HCT116 (cell line): ENCODE data around the gene GLRA2. TPM values are rescaled to one million over a fixed set of nuclear protein-coding genes. Genes with fewer than 3 reads are reported as not detected.

Experiments used
- ATAC-seq: fragments of 200-7000 bp; cut with Tn5 transposase; 2 replicates; pipeline ENCODE4 v1.9.1; 2020; ENCODE audit warnings: mild to moderate bottlenecking, moderate library complexity
- BruUV-seq: library from RNA; stranded (reverse); fragments of 400-500 nt; replicated peaks from 2 replicates; lab custom pipeline; 2021; lab: Mats Ljungman, UMichigan
- CTCF ChIA-PET: fragments of 300-600 bp; sonication (Branson Sonifier 250); formaldehyde crosslinking; loops from one replicate; lab custom pipeline; 2021; ENCODE audit warnings: antibody characterized with exemption; lab: Charles Lee
- POLR2A ChIA-PET: fragments of 300-600, 350-600 bp; sonication (Branson Sonifier 250); formaldehyde crosslinking; loops from one replicate; lab custom pipeline; 2021; ENCODE audit warnings: antibody characterized with exemption; lab: Charles Lee
- RAD21 ChIA-PET, 2 experiments: fragments of 300-600 bp; sonication (Branson Sonifier 250); formaldehyde crosslinking; loops; one replicate each; lab custom pipeline; 2023; ENCODE audit warnings: low total read pairs in 2 of 2; ENCODE audit not compliant: uncharacterized antibody in 2 of 2, unreplicated experiment in 2 of 2, low non-redundant PET in 1 of 2; lab: Charles Lee
- DNase-seq: peaks from one replicate; pipeline ENCODE4 v3.0.0-alpha.2; 2010; ENCODE audit warnings: low read depth, low spot score
- H2AFZ ChIP-seq: fragments of 200-600 bp; shearing (Covaris generic), sonication (generic); 2 replicates; pipeline ENCODE4 v1.6.1; 2017; ENCODE audit warnings: low read depth, mixed run types, mixed read lengths, antibody characterized with exemption, low read length; ENCODE audit not compliant: poor library complexity, severe bottlenecking
- H3K27ac ChIP-seq: 2 replicates; pipeline ENCODE4 v1.5.1; 2012; ENCODE audit warnings: low read depth, low read length
- H3K27me3 ChIP-seq: fragments of 200-600 bp; sonication (generic); 2 replicates; pipeline ENCODE4 v1.6.1; 2016; ENCODE audit warnings: mixed run types, low read length, mixed read lengths; ENCODE audit not compliant: insufficient read depth
- H3K36me3 ChIP-seq, 2 experiments: fragments of 200-500 bp in 1 of 2; fragments of 200-600 bp in 1 of 2; sonication (Bioruptor generic) in 1 of 2; sonication (generic) in 1 of 2; 2 replicates each; pipeline versions ENCODE4 v1.5.1 to v1.6.1; 2014 to 2016; ENCODE audit warnings: low read length in 2 of 2, inconsistent platforms in 1 of 2, mixed read lengths in 1 of 2, mixed run types in 1 of 2; ENCODE audit not compliant: insufficient read depth in 2 of 2, control insufficient read depth in 1 of 2
- H3K4me1 ChIP-seq, 2 experiments: fragments of 200-600 bp in 1 of 2; sonication (generic) in 1 of 2; 2 replicates each; pipeline versions ENCODE4 v1.5.1 to v1.6.1; 2012 to 2017; ENCODE audit warnings: low read length in 2 of 2, inconsistent platforms in 1 of 2, mild to moderate bottlenecking in 1 of 2, mixed read lengths in 1 of 2, mixed run types in 1 of 2, moderate library complexity in 1 of 2; ENCODE audit not compliant: insufficient read depth in 2 of 2, control insufficient read depth in 1 of 2
- H3K4me2 ChIP-seq: fragments of 200-600 bp; sonication (generic); 2 replicates; pipeline ENCODE4 v1.6.1; 2017; ENCODE audit warnings: mixed run types, low read length, mixed read lengths
- H3K4me3 ChIP-seq, 2 experiments: fragments of 200-600 bp in 1 of 2; sonication (generic) in 1 of 2; replicated peaks in 1 of 2; 2 replicates each; pipeline ENCODE4 v1.5.1; 2011 to 2016; ENCODE audit warnings: low read length in 2 of 2, control low read depth in 1 of 2, low read depth in 1 of 2, mild to moderate bottlenecking in 1 of 2, mixed read lengths in 1 of 2, mixed run types in 1 of 2
- H3K79me2 ChIP-seq: fragments of 200-600 bp; sonication (generic); 2 replicates; pipeline ENCODE4 v1.6.1; 2017; ENCODE audit warnings: mild to moderate bottlenecking, mixed run types, low read length, moderate library complexity, mixed read lengths; ENCODE audit not compliant: insufficient read depth
- H3K9ac ChIP-seq: fragments of 200-600 bp; sonication (generic); 2 replicates; pipeline ENCODE4 v1.6.1; 2016; ENCODE audit warnings: low read length, mixed read lengths
- H3K9me2 ChIP-seq: fragments of 200-600 bp; sonication (generic), shearing (Covaris generic); 2 replicates; pipeline ENCODE4 v1.6.1; 2017; ENCODE audit warnings: mixed run types, mild to moderate bottlenecking, moderate library complexity; ENCODE audit not compliant: insufficient read depth
- H3K9me3 ChIP-seq, 2 experiments: fragments of 200-500 bp in 1 of 2; fragments of 200-600 bp in 1 of 2; sonication (Bioruptor generic) in 1 of 2; sonication (generic) in 1 of 2; 2 replicates each; pipeline ENCODE4 v1.6.1; 2014 to 2017; ENCODE audit warnings: low read length in 2 of 2, mixed read lengths in 2 of 2, inconsistent platforms in 1 of 2, low read depth in 1 of 2, mild to moderate bottlenecking in 1 of 2, mixed run types in 1 of 2, moderate library complexity in 1 of 2; ENCODE audit not compliant: control insufficient read depth in 1 of 2, insufficient read depth in 1 of 2
- H4K20me1 ChIP-seq: fragments of 200-600 bp; sonication (generic), shearing (Covaris generic); 2 replicates; pipeline ENCODE4 v1.6.1; 2017; ENCODE audit warnings: mixed run types, mild to moderate bottlenecking, moderate library complexity; ENCODE audit not compliant: insufficient read depth
- CBX3 ChIP-seq: IDR thresholded peaks from 2 replicates; pipeline ENCODE4 v1.6.1; 2012; ENCODE audit warnings: low read depth
- CEBPB ChIP-seq: IDR thresholded peaks from 2 replicates; pipeline ENCODE4 v1.6.1; 2012; ENCODE audit warnings: low read depth
- EGR1 ChIP-seq: IDR thresholded peaks from 2 replicates; pipeline ENCODE4 v1.6.1; 2012; ENCODE audit warnings: low read depth
- ELF1 ChIP-seq: IDR thresholded peaks from 2 replicates; pipeline ENCODE4 v1.6.1; 2012; ENCODE audit warnings: low read depth, borderline replicate concordance
- EZH2phosphoT487 ChIP-seq: fragments of 200-600 bp; IDR thresholded peaks from 2 replicates; pipeline ENCODE4 v1.6.1; 2018; ENCODE audit warnings: antibody characterized with exemption, borderline replicate concordance
- FOSL1 ChIP-seq: IDR thresholded peaks from 2 replicates; pipeline ENCODE4 v1.6.1; 2012; ENCODE audit warnings: low read depth
- POLR2AphosphoS5 ChIP-seq: IDR thresholded peaks from 2 replicates; pipeline ENCODE4 v1.6.1; 2011; ENCODE audit warnings: mild to moderate bottlenecking, low read depth, low read length, moderate library complexity
- RAD21 ChIP-seq: IDR thresholded peaks from 2 replicates; pipeline ENCODE4 v1.6.1; 2012; ENCODE audit warnings: low read depth, mild to moderate bottlenecking
- SIN3A ChIP-seq: IDR thresholded peaks from 2 replicates; pipeline ENCODE4 v1.6.1; 2012; ENCODE audit warnings: low read depth
- SP1 ChIP-seq: IDR thresholded peaks from 2 replicates; pipeline ENCODE4 v1.6.1; 2012; ENCODE audit warnings: low read depth
- SRF ChIP-seq: IDR thresholded peaks from 2 replicates; pipeline ENCODE4 v1.6.1; 2012; ENCODE audit warnings: low read depth
- TCF7L2 ChIP-seq: IDR thresholded peaks from 2 replicates; pipeline ENCODE4 v1.7.0; 2011; ENCODE audit warnings: borderline replicate concordance, inconsistent platforms; ENCODE audit not compliant: insufficient read depth, insufficient read length; ENCODE audit errors: extremely low read depth
- ZFX ChIP-seq: fragments of 450-650 bp; IDR thresholded peaks from 2 replicates; pipeline ENCODE4 v1.6.1; 2017
- ZNF274 ChIP-seq: fragments of 200-500 bp; sonication (Bioruptor generic); IDR thresholded peaks from 2 replicates; pipeline ENCODE4 v1.6.1; 2014; ENCODE audit warnings: mild to moderate bottlenecking, low read depth, low read length, inconsistent platforms
- intact Hi-C: fragments of 100-400 bp; cut with micrococcal nuclease; formaldehyde crosslinking; loops from 2 replicates; pipeline ENCODE4 v1.10.0; 2022
- total RNA-seq: library from RNA; stranded (reverse); gene quantifications from one replicate; pipeline ENCODE4 v1.2.1, GENCODE V29; 2021; ENCODE audit not compliant: unreplicated experiment
- TF ChIP-seq, protein P1 (sequence below): IDR thresholded peaks from 2 replicates; pipeline ENCODE4 v1.6.1; 2012
- TF ChIP-seq, protein P2 (sequence below), 3 experiments: fragments of 200-600 bp in 1 of 3; sonication (generic) in 1 of 3; IDR thresholded peaks in 2 of 3; conservative IDR thresholded peaks in 1 of 3; 2 replicates each; pipeline ENCODE4 v1.5.1; 2012 to 2017; ENCODE audit warnings: low read depth in 2 of 3, low read length in 2 of 3, antibody characterized with exemption in 1 of 3, borderline replicate concordance in 1 of 3, control low read depth in 1 of 3, mild to moderate bottlenecking in 1 of 3, mixed read lengths in 1 of 3, mixed run types in 1 of 3, moderate library complexity in 1 of 3; ENCODE audit not compliant: insufficient read depth in 1 of 3

The GLRA2 gene
- total RNA-seq, 1 experiment from 2014 or later, result not detected

DNA sequence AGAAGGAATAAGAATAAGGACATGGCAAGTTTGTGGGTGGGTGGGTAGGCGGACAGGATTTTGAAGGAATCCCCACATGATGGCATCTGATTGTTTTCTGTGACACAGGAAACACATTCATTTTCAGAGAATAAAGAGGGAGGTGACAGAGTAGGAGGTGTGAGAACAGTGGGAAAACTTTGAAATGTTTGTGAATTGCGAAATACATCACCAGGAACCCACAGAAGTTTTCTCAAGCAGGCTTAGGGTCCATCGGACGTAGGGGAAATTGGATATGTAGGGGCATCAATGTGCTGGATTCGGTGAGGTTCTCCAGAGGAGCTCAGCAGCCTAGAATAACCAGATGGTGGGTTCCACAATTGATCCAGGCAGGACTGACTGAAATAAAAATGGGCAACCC lies 171.6 kb downstream of the GLRA2 start:
- H3K79me2 ChIP-seq, result no peaks in the 10 kb centered on the region
- ChIA-PET POLR2A (no interaction called here), RAD21 (no interaction called here)

More for the DNA sequence above, 171.6 kb downstream of the GLRA2 start:
- Histone ChIP-seq H3K9me2 (no peaks in the 10 kb centered on the region), H3K27me3 (no peaks in the 10 kb centered on the region), H3K9ac (no peak overlapping the region), H2AFZ (no peak overlapping the region), H3K4me3 (no peak overlapping the region), H3K36me3 (no peaks in the 10 kb centered on the region), H3K27ac (no peak overlapping the region), H3K9me3 (no peaks in the 10 kb centered on the region), H3K4me1 (no peaks in the 10 kb centered on the region), H4K20me1 (no peaks in the 10 kb centered on the region), H3K4me2 (no peak overlapping the region)
- TF ChIP-seq SIN3A, result no peak
- no peak for TF ChIP-seq POLR2AphosphoS5
- TF ChIP-seq, protein P1, sequence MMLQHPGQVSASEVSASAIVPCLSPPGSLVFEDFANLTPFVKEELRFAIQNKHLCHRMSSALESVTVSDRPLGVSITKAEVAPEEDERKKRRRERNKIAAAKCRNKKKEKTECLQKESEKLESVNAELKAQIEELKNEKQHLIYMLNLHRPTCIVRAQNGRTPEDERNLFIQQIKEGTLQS, result no peak
- TF ChIP-seq, protein P2, sequence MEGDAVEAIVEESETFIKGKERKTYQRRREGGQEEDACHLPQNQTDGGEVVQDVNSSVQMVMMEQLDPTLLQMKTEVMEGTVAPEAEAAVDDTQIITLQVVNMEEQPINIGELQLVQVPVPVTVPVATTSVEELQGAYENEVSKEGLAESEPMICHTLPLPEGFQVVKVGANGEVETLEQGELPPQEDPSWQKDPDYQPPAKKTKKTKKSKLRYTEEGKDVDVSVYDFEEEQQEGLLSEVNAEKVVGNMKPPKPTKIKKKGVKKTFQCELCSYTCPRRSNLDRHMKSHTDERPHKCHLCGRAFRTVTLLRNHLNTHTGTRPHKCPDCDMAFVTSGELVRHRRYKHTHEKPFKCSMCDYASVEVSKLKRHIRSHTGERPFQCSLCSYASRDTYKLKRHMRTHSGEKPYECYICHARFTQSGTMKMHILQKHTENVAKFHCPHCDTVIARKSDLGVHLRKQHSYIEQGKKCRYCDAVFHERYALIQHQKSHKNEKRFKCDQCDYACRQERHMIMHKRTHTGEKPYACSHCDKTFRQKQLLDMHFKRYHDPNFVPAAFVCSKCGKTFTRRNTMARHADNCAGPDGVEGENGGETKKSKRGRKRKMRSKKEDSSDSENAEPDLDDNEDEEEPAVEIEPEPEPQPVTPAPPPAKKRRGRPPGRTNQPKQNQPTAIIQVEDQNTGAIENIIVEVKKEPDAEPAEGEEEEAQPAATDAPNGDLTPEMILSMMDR (IDR thresholded peaks at IDR 0.05 in 2 of 3, conservative IDR thresholded peaks at IDR 0.05 in 1 of 3; ENCODE audit: borderline replicate concordance in 1 of 3, insufficient read depth in 1 of 3, low read depth in 2 of 3, low read length in 2 of 3), result no peak
- TF ChIP-seq CBX3, result no peak
- no peak for TF ChIP-seq EZH2phosphoT487
- TF ChIP-seq SRF, result no peak
- no peak for TF ChIP-seq TCF7L2
- no peak for TF ChIP-seq RAD21
- no peak for TF ChIP-seq ELF1
- TF ChIP-seq ZFX, result no peak
- no peak for TF ChIP-seq FOSL1
- no peak for TF ChIP-seq EGR1
- TF ChIP-seq SP1, result no peak
- TF ChIP-seq ZNF274, result no peak
- TF ChIP-seq CEBPB, result no peak
- CTCF ChIA-PET, result no interaction called here
- no peak for ATAC-seq
- intact Hi-C loops, result no loop called here
- no peak for DNase-seq
- BruUV-seq, result no TSS peak
